Measurements from ENCODE around the gene PLEKHH3. TPM values are rescaled to one million over a fixed set of nuclear protein-coding genes. Genes with fewer than 3 reads are reported as not detected.
"Not testable (repeated sequence)": the region's sequence is repeated elsewhere in the genome, so short reads cannot be mapped to it uniquely, and the experiment has no call there.

The PLEKHH3 gene
- total and polyA plus RNA-seq, 10 of the 15 experiments (the other 5 are each of a cell fraction or from before 2014, with no cell fraction given): 0.31 to 38.0 (median 11.0) TPM

DNA sequence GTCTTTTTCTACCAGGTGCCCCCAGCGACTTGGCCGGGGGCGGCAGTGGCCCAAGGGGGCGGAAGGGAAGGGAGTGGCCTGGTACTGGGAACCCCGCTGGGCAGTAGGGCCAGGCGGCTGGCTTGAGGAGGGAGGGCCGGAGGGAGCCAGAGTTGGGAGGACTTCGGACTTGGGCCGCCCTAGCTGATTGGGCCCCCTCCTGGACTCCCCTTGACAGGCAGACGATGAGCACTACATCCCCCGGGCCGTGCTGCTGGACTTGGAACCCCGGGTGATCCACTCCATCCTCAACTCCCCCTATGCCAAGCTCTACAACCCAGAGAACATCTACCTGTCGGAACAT lies 16.9 kb downstream of the PLEKHH3 start:
- CTCF ChIA-PET: interaction anchor here (0.7 to 2.8 kb wide), 3 partner anchors 15 to 55 kb away, joined by 3 to 13 read pairs (median 7); partner anchors contain the start of gene PLEKHH3
- DNase-seq (ENCODE audit: low read depth, low spot score); H4K20me1 ChIP-seq (ENCODE audit: control insufficient read depth, insufficient read depth); FAIRE-seq; H3K9me3 ChIP-seq (replicated peaks; ENCODE audit: control insufficient read depth, insufficient read depth, low read length); H3K79me2 ChIP-seq (ENCODE audit: control insufficient read depth, insufficient read depth, low read length); in situ Hi-C loops (cut with MboI); H3K27ac ChIP-seq (ENCODE audit: control insufficient read depth, insufficient read depth); H3K36me3 ChIP-seq (ENCODE audit: control insufficient read depth in 2 of 2, insufficient read depth in 2 of 2, low read length in 1 of 2); H3K9ac ChIP-seq (ENCODE audit: control insufficient read depth, insufficient read depth, low read length); H3K27me3 ChIP-seq (replicated peaks in 1 of 2; ENCODE audit: control insufficient read depth in 2 of 2, insufficient read depth in 2 of 2, low read length in 1 of 2); ATAC-seq; H2AFZ ChIP-seq (ENCODE audit: control insufficient read depth, low read depth, low read length): not testable (repeated sequence)
- RAD21 ChIA-PET (ENCODE audit: unreplicated experiment): interaction anchor here (1.9 to 2.0 kb wide), 2 partner anchors 14 to 81 kb away, joined by 7 to 10 read pairs; no protein-coding TSS in a partner anchor
- POLR2A ChIA-PET: interaction anchor here (1.8 to 4.9 kb wide), 4 partner anchors 17 to 54 kb away, joined by 5 to 29 read pairs (median 18); partner anchors contain the start of genes PLEKHH3, RETREG3 and TUBG1
- peak overlapping the region; percentile 50; the same call in 1 of the 2 replicates for H3K4me2 ChIP-seq (ENCODE audit: control insufficient read depth, insufficient read depth)
- TSS peak; percentile 70 for BruUV-seq (replicated peaks)
- SMC1A ChIA-PET (ENCODE audit: uncharacterized antibody, unreplicated experiment): interaction anchor here (0.9 to 1.8 kb wide), 4 partner anchors 12 to 82 kb away, joined by 3 to 9 read pairs (median 4); no protein-coding TSS in a partner anchor
- H3K4me3 ChIP-seq: peak overlapping the region; percentile 77
- peaks cover 33% of the 10 kb centered on the region for H3K4me1 ChIP-seq (ENCODE audit: control insufficient read depth, insufficient read depth, low read length)
- intact Hi-C loops (cut with micrococcal nuclease; ENCODE audit: unreplicated experiment): loop anchor here (5.0 kb wide), 1 partner anchor 83 kb away; the partner anchor contains the start of gene PSMC3IP
- WGBS (ENCODE audit: insufficient coverage, insufficient replicate concordance, low lambda C conversion rate, missing lambda C conversion rate): 100% methylated on average over 1 of the region's 14 CpGs

DNA sequence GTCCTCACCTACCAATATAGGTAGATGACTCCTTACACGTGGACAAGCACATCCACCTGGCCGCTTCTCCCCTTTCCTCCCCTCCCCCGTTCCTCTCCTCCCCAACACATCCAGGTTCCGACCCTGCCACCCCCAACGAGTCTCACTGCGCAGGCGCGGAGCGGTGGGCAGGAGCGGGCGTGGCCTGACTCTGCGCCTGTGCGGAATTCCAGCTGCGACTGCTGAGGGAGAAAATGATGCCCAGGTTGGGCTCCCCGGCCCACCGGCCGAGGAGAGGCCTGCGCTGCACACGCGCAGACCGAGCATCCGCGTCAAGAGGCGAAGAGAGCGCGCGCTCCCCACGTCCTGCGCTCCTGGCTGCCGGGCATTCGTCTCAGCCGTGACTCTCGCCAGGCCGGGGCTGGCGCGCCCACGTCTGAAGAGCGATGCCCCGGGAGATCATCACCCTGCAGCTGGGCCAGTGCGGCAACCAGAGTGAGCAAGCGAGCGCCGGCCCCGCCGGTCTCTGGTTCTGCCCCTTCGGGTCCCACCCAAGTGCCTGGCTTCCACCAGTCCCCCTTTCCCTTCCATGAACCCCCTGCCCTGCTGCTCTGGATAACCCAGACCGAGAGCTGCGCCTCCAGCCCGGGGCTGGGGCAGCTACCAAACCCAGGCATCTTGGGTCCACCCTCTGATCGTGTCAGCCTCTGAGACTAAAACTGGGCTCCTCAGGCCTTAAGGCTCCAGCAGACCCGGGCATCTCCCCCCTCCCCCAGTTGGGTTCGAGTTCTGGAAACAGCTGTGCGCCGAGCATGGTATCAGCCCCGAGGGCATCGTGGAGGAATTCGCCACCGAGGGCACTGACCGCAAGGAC lies 17.5 kb downstream of the PLEKHH3 start, which contains the start of gene TUBG2:
Gene TUBG2, plus strand, starts transcription at position 206 of the 853 bp plus-strand sequence. Its CDS starts 220 bp downstream, at position 426.
- Histone ChIP-seq H3K9me3 (replicated peaks; ENCODE audit: control insufficient read depth, insufficient read depth, low read length) (no peaks in the 10 kb centered on the region), H4K20me1 (ENCODE audit: control insufficient read depth, insufficient read depth) (no peaks in the 10 kb centered on the region), H3K36me3 (ENCODE audit: control insufficient read depth in 2 of 2, insufficient read depth in 2 of 2, low read length in 1 of 2) (no peaks in the 10 kb centered on the region; a peak in 1 of 4 replicates), H3K27ac (ENCODE audit: control insufficient read depth, insufficient read depth) (peak within 1 kb of the TSS; percentile 42; the same call in 1 of the 2 replicates), H3K79me2 (ENCODE audit: control insufficient read depth, insufficient read depth, low read length) (peaks cover 3% of the 10 kb centered on the region; the same call in 1 of the 2 replicates), H3K4me3 (peak within 1 kb of the TSS; percentile 77), H3K27me3 (replicated peaks in 1 of 2; ENCODE audit: control insufficient read depth in 2 of 2, insufficient read depth in 2 of 2, low read length in 1 of 2) (no peaks in the 10 kb centered on the region), H3K4me1 (ENCODE audit: control insufficient read depth, insufficient read depth, low read length) (peaks cover 33% of the 10 kb centered on the region), H3K9ac (ENCODE audit: control insufficient read depth, insufficient read depth, low read length) (peak within 1 kb of the TSS; percentile 55), H3K4me2 (ENCODE audit: control insufficient read depth, insufficient read depth) (peak within 1 kb of the TSS; percentile 91), H2AFZ (ENCODE audit: control insufficient read depth, low read depth, low read length) (peak within 1 kb of the TSS; percentile 93)
- in situ Hi-C loops (cut with MboI) (no loop called here), intact Hi-C loops (cut with micrococcal nuclease; ENCODE audit: unreplicated experiment) (loop anchor here (5.0 kb wide), 1 partner anchor 82 kb away; the partner anchor contains the start of gene PSMC3IP)
- FAIRE-seq: no peak
- 1% methylated on average over 55 of the region's 59 CpGs for WGBS (ENCODE audit: insufficient coverage, insufficient replicate concordance, low lambda C conversion rate, missing lambda C conversion rate)
- no peak for DNase-seq (ENCODE audit: low read depth, low spot score)
- SMC1A ChIA-PET (ENCODE audit: uncharacterized antibody, unreplicated experiment): interaction anchor here (0.8 to 2.0 kb wide), 6 partner anchors 12 to 81 kb away, joined by 3 to 9 read pairs (median 4); no protein-coding TSS in a partner anchor
- no TSS peak for BruUV-seq (replicated peaks)
- ATAC-seq: peak; percentile 73
- POLR2A ChIA-PET: interaction anchor here (0.6 to 4.9 kb wide), 7 partner anchors 8 to 444 kb away, joined by 3 to 29 read pairs (median 5); partner anchors contain the start of genes PLEKHH3, RETREG3 and TUBG1
- CTCF ChIA-PET: interaction anchor here (0.7 to 3.4 kb wide), 7 partner anchors 16 to 81 kb away, joined by 3 to 26 read pairs (median 4); partner anchors contain the start of genes PLEKHH3 and PSMC3IP
- RAD21 ChIA-PET (ENCODE audit: unreplicated experiment): interaction anchor here (1.0 to 2.0 kb wide), 6 partner anchors 15 to 104 kb away, joined by 4 to 10 read pairs (median 5); partner anchors contain the start of gene PLEKHH3
- TF ChIP-seq, protein P1, sequence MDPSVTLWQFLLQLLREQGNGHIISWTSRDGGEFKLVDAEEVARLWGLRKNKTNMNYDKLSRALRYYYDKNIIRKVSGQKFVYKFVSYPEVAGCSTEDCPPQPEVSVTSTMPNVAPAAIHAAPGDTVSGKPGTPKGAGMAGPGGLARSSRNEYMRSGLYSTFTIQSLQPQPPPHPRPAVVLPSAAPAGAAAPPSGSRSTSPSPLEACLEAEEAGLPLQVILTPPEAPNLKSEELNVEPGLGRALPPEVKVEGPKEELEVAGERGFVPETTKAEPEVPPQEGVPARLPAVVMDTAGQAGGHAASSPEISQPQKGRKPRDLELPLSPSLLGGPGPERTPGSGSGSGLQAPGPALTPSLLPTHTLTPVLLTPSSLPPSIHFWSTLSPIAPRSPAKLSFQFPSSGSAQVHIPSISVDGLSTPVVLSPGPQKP (IDR thresholded peaks at IDR 0.05; ENCODE audit: low read depth, low read length): no peak
- TF ChIP-seq, protein P2, sequence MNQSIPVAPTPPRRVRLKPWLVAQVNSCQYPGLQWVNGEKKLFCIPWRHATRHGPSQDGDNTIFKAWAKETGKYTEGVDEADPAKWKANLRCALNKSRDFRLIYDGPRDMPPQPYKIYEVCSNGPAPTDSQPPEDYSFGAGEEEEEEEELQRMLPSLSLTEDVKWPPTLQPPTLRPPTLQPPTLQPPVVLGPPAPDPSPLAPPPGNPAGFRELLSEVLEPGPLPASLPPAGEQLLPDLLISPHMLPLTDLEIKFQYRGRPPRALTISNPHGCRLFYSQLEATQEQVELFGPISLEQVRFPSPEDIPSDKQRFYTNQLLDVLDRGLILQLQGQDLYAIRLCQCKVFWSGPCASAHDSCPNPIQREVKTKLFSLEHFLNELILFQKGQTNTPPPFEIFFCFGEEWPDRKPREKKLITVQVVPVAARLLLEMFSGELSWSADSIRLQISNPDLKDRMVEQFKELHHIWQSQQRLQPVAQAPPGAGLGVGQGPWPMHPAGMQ (IDR thresholded peaks at IDR 0.05; ENCODE audit: borderline replicate concordance): no peak
- TF ChIP-seq TBL1XR1 (IDR thresholded peaks at IDR 0.05; ENCODE audit: low read depth, low read length): 0 out of 2 replicates have a peak, but pooled peaks have one; percentile 55
- TF ChIP-seq ESRRA (IDR thresholded peaks at IDR 0.05; ENCODE audit: low read length): no peak
- TF ChIP-seq PML (IDR thresholded peaks at IDR 0.05; ENCODE audit: low read length): no peak
- TF ChIP-seq, protein P3, sequence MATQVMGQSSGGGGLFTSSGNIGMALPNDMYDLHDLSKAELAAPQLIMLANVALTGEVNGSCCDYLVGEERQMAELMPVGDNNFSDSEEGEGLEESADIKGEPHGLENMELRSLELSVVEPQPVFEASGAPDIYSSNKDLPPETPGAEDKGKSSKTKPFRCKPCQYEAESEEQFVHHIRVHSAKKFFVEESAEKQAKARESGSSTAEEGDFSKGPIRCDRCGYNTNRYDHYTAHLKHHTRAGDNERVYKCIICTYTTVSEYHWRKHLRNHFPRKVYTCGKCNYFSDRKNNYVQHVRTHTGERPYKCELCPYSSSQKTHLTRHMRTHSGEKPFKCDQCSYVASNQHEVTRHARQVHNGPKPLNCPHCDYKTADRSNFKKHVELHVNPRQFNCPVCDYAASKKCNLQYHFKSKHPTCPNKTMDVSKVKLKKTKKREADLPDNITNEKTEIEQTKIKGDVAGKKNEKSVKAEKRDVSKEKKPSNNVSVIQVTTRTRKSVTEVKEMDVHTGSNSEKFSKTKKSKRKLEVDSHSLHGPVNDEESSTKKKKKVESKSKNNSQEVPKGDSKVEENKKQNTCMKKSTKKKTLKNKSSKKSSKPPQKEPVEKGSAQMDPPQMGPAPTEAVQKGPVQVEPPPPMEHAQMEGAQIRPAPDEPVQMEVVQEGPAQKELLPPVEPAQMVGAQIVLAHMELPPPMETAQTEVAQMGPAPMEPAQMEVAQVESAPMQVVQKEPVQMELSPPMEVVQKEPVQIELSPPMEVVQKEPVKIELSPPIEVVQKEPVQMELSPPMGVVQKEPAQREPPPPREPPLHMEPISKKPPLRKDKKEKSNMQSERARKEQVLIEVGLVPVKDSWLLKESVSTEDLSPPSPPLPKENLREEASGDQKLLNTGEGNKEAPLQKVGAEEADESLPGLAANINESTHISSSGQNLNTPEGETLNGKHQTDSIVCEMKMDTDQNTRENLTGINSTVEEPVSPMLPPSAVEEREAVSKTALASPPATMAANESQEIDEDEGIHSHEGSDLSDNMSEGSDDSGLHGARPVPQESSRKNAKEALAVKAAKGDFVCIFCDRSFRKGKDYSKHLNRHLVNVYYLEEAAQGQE (IDR thresholded peaks at IDR 0.05; ENCODE audit: low read depth, low read length): no peak
- TF ChIP-seq CEBPB (IDR thresholded peaks at IDR 0.05; ENCODE audit: borderline replicate concordance in 1 of 2, low read depth in 2 of 2, low read length in 2 of 2): no peak
